Prostate gland (tissue), 2 donors: Measurements from ENCODE around the gene GLMP. TPM values are rescaled to one million over a fixed set of nuclear protein-coding genes. Genes with fewer than 3 reads are reported as not detected.

Experiments
- DNase-seq: peaks from one replicate; pipeline ENCODE4 v3.0.0-alpha.2; 2019; ENCODE audit warnings: low spot score
- H3K27ac ChIP-seq, 2 donors: fragments of 200-600 bp; sonication (generic); 2 replicates each; pipeline ENCODE4 v1.5.1; 2017 to 2019
- H3K27me3 ChIP-seq: fragments of 200-600 bp; sonication (generic); replicated peaks from 2 replicates; pipeline ENCODE4 v1.5.1; 2019; ENCODE audit not compliant: insufficient read depth
- H3K36me3 ChIP-seq, 2 donors: fragments of 200-600 bp; sonication (generic); 1 replicate in 1 of 2; 2 replicates in 1 of 2; pipeline versions ENCODE4 v1.5.1 to v1.8.1; 2017 to 2019
- H3K4me1 ChIP-seq: fragments of 200-600 bp; sonication (generic); replicated peaks from 2 replicates; pipeline ENCODE4 v1.5.1; 2019
- H3K4me3 ChIP-seq, 2 donors: fragments of 200-600 bp; sonication (generic); 2 replicates each; pipeline ENCODE4 v1.5.1; 2017 to 2019
- H3K9me3 ChIP-seq: fragments of 200-600 bp; sonication (generic); 2 replicates; pipeline ENCODE4 v1.5.1; 2017
- CTCF ChIP-seq, 4 experiments: fragments of 200-600 bp in 2 of 4; fragments of 450-650 bp in 2 of 4; sonication (generic) in 2 of 4; IDR thresholded peaks; 1 replicate in 3 of 4; 2 replicates in 1 of 4; pipeline ENCODE4 v1.5.1; 2016 to 2019; ENCODE audit warnings: antibody characterized with exemption in 4 of 4, mild to moderate bottlenecking in 2 of 4, moderate library complexity in 2 of 4
- POLR2A ChIP-seq: fragments of 450-650 bp; IDR thresholded peaks from one replicate; pipeline ENCODE4 v1.6.1; 2016; ENCODE audit warnings: antibody characterized with exemption, mild to moderate bottlenecking
- POLR2AphosphoS5 ChIP-seq: sonication (generic); formaldehyde crosslinking; IDR thresholded peaks from one replicate; pipeline ENCODE4 v1.6.1; 2017; ENCODE audit warnings: antibody characterized with exemption
- WGBS: methylation state at CpG from one replicate; pipeline ENCODE4 v1.1.5; 2018; 5-methylcytosine and 5-hydroxymethylcytosine counted together
- intact Hi-C: fragments of 100-400 bp; cut with DNase I; formaldehyde crosslinking; loops from one replicate; pipeline ENCODE4 v1.14.2; 2022
- total RNA-seq, 2 donors: library from RNA; depleted of rRNA; stranded (reverse); fragments of >200 nt; gene quantifications; one replicate each; pipeline ENCODE4 v1.1.0, GENCODE V29; 2016

GLMP gene
- total RNA-seq, 2 donors from 2014 or later = 91.7 to 132 TPM

DNA sequence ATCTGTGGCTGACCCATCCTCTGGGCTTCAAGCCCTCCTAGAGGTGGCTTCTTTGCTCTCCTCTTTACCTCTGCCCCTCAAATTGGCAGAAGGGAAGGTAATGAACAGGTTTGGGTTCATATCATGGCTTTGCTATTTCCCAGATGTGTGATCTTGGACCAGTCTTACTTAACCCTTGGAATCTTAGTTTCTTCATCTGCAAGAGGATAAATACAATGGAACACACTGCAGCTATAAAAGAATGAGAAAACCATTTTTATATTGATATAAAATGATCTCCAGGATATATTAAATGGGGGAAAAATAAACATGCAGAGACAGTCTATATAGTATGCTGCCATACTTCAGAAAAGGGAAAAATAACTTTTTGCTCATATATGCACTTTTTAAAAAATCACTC is 5.6 kb downstream of the GLMP start:
- H3K9me3 ChIP-seq = no peaks in the 10 kb centered on the region
- intact Hi-C loops = no loop called here
- TF ChIP-seq POLR2A (no peak), POLR2AphosphoS5 (peak; percentile 62)
- peak overlapping the region in 1 of 2 donors; percentile 40 for H3K4me3 ChIP-seq
- H3K27ac ChIP-seq = peak overlapping the region in 1 of 2 donors; percentile 93
- peaks cover 11% of the 10 kb centered on the region for H3K4me1 ChIP-seq
- no peaks in the 10 kb centered on the region for H3K36me3 ChIP-seq
- no peak for DNase-seq
- no peaks in the 10 kb centered on the region for H3K27me3 ChIP-seq

- no peak for DNase-seq
- no peaks in the 10 kb centered on the region for H3K9me3 ChIP-seq
- H3K27ac ChIP-seq = peak overlapping the region; percentile 88 to 93
- intact Hi-C loops = no loop called here
- TF ChIP-seq POLR2AphosphoS5 (no peak), CTCF (IDR thresholded peaks at IDR 0.05) (no peak), POLR2A (no peak)
- no peaks in the 10 kb centered on the region for H3K27me3 ChIP-seq
- H3K36me3 ChIP-seq = no peaks in the 10 kb centered on the region
- no peaks in the 10 kb centered on the region for H3K4me1 ChIP-seq
- peak overlapping the region in 1 of 2 donors; percentile 46 for H3K4me3 ChIP-seq
- WGBS = 94% methylated on average over 8 of the region's 8 CpGs
Observed at GRCh38 chr1:156286061-156286460, 9.4 kb downstream of the GLMP start.

DNA sequence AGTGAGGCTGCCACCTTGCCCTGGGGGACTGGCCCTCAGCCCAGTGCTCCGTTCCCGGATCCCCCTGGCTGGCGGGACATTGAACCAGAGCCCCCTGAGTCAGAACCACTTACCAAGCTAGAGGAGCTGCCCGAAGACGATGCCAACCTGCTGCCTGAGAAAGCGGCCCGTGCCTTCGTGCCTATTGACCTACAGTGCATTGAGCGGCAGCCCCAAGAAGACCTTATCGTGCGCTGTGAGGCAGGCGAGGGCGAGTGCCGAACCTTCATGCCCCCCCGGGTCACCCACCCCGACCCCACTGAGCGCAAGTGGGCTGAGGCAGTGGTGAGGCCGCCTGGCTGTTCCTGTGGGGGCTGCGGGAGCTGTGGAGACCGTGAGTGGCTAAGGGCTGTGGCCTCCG is 10.0 kb downstream of the GLMP start:
- 89% methylated on average over 18 of the region's 21 CpGs for WGBS
- Histone ChIP-seq H3K4me3 (peak overlapping the region; percentile 32 to 46), H3K4me1 (no peaks in the 10 kb centered on the region), H3K27ac (peak overlapping the region; percentile 88 to 93), H3K27me3 (no peaks in the 10 kb centered on the region), H3K36me3 (no peaks in the 10 kb centered on the region), H3K9me3 (no peaks in the 10 kb centered on the region)
- no peak for DNase-seq
- intact Hi-C loops = no loop called here
- no peak for TF ChIP-seq POLR2AphosphoS5
- TF ChIP-seq POLR2A = no peak
- no peak for TF ChIP-seq CTCF (IDR thresholded peaks at IDR 0.05)

DNA sequence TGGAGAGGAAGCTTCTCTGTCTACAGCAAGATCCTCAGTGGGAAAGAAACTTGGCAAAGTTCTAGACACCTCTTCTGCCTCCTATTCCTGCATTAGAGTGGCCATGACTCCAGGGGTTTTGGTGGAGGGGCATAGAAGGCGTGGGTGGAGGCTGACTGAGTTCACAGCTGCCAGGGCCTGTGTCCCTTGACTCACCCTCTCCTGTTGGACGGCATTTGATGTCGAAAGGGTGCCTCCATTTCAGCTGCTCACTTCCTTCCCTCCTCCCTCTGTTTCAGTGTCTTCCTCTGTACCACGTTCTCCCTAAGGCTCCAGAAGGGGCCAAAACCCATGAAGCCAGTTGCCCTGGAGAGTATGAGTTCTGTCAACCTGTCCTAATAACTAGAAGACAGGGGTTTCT is 10.7 kb downstream of the GLMP start:
- Histone ChIP-seq H3K4me1 (no peaks in the 10 kb centered on the region), H3K4me3 (peak overlapping the region; percentile 32 to 46), H3K27ac (peak overlapping the region; percentile 88 to 93), H3K36me3 (no peaks in the 10 kb centered on the region), H3K9me3 (no peaks in the 10 kb centered on the region), H3K27me3 (no peaks in the 10 kb centered on the region)
- 49% methylated on average over 4 of the region's 4 CpGs for WGBS
- intact Hi-C loops = no loop called here
- no peak for TF ChIP-seq POLR2A
- TF ChIP-seq CTCF (IDR thresholded peaks at IDR 0.05) = no peak
- no peak for TF ChIP-seq POLR2AphosphoS5
- DNase-seq = no peak

GRCh38 chr1:156284112-156284511 is 11.4 kb downstream of the GLMP start, which contains the start of gene TMEM79:
TMEM79 (plus strand) TSS chr1:156284325; CDS start chr1:156285227, 902 bp downstream.
- WGBS = 47% methylated on average over 7 of the region's 7 CpGs
- no peaks in the 10 kb centered on the region for H3K36me3 ChIP-seq
- DNase-seq = peak; percentile 67
- peak within 1 kb of the TSS; percentile 84 to 95 for H3K4me3 ChIP-seq
- peak; percentile 85 for TF ChIP-seq POLR2AphosphoS5
- no peak for TF ChIP-seq CTCF (IDR thresholded peaks at IDR 0.05)
- TF ChIP-seq POLR2A = peak; percentile 66
- no peaks in the 10 kb centered on the region for H3K27me3 ChIP-seq
- H3K27ac ChIP-seq = peak within 1 kb of the TSS; percentile 88 to 93
- intact Hi-C loops = no loop called here
- H3K4me1 ChIP-seq = no peaks in the 10 kb centered on the region
- no peaks in the 10 kb centered on the region for H3K9me3 ChIP-seq
